GM18867 (cell line): Measurements from ENCODE around the gene SMAD1.
A peak's percentile ranks its signal among the peaks of the same experiment; 100 is the strongest.
"Not testable (repeated sequence)": the region's sequence is repeated elsewhere in the genome, so short reads cannot be mapped to it uniquely, and the experiment has no call there.

Experiments used
- ATAC-seq: cut with Tn5 transposase; IDR thresholded peaks from one replicate; pipeline ENCODE4 v1.9.1; 2021; ENCODE audit warnings: mild to moderate bottlenecking, moderate library complexity; ENCODE audit not compliant: unreplicated experiment

SMAD1 gene

DNA sequence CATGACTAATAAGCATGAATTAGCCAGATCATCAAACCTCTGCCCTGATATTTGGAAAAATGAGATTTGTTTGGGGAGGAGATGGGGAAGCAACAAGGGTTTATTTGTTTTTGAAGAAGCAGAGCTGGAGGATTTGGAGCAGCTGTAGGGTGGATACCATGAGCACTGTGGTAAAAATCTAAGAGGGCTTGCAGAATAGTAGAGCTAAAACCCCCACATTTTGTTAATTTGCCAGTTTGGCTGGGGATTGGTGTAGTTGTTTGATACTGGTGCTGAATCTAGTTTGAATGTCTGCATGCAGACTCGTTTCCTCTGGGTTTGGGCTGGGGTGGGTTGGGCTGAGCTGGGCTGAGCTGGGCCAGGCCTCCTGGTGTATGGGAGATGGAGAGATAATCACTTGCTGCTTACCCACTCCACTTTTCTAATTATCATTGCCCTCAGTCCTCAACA lies 43.7 kb downstream of the SMAD1 start:
- no peak for ATAC-seq

DNA sequence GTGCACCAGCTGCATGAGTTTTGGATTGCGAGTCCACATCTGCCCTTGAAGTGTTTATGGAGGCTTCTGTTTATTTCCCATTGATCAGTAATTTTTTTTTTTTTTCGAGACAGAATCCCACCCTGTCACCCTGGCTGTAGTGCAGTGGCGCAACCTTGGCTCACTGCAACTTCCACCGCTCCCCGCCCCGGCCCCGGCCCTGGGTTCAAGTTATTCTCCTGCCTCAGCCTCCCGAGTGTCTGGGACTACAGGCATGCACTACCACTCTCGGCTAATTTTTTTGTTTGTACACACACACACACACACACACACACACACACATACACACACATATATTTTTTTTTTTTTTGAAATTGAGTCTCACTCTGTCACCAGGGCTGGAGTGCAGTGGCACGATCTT lies 46.1 kb downstream of the SMAD1 start:
- ATAC-seq: no peak

DNA sequence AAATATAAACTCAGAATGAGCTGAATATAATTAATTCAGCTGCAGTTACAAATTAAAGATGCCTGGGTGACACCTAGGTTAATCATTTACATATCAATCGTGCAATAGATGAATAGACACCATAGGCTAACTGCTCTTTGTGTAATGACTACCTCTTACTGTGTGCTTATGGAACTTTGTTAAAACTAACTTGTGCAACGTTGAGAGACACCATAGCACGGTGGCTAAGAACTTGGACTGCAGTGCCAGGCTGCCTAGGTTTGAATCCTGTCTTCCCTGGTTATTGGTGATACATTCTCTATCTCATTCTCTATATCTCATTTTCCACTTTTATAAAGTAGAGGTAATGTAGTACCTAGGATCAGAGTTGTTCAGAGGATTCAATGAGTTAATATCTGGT lies 46.9 kb downstream of the SMAD1 start:
- ATAC-seq: no peak

DNA sequence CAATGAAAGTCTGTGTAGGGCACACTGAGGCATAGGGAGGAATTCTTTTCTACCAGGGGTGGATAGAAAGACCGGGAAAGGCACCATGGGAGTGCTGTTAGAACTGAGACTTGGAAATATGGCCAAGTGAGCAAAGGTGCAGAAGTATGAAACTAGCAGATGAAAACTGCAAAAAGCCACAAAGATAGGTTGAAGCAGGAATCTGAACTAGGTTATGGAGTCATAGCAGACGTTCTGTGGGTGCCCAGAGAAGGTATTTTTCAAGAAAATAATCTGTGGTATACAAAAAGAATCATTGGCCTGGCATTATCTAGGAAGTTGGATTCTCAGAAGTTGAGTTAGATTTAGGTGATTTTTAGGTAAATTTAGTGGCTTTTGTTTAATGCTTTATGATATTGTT lies 48.5 kb downstream of the SMAD1 start:
- peak; percentile 54 for ATAC-seq

DNA sequence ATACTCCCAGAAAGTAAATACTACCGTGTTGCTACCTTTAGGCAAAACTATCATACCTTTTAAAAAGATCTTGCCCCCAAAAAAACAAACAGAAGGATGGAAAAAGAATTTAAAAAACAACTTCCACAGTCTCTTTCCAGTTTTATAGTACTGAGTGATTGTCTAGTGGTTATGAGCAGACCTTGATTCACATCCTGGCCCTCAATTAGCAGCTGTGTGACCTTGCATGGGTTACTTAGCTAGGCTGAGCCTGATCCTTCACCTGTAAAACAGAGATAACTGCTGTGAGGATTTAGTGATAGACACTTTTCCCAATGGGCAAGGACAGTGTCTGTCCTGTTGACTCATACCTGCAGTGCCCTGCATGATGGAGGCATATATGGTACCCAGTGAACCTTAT lies 49.0 kb downstream of the SMAD1 start:
- ATAC-seq: no peak

DNA sequence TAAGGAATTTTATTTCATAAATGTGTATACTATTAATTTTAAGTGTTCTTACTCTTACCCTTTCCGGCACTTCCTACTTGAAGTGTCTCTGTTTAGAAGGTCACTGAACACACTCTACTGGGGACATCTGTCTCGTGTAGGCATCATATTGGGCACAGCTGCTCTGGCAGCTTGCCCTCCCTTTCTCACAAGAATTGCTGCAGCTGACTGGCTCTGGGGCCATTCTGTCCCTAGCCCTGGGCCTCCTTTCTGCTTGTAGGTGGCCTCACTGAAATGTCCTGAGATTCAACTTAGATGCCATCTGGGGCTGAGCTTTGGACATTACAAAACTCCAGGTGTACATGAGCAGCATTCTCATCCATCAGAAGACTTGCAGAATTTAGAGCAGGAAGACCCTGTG lies 49.6 kb downstream of the SMAD1 start:
- ATAC-seq: peak; percentile 53

DNA sequence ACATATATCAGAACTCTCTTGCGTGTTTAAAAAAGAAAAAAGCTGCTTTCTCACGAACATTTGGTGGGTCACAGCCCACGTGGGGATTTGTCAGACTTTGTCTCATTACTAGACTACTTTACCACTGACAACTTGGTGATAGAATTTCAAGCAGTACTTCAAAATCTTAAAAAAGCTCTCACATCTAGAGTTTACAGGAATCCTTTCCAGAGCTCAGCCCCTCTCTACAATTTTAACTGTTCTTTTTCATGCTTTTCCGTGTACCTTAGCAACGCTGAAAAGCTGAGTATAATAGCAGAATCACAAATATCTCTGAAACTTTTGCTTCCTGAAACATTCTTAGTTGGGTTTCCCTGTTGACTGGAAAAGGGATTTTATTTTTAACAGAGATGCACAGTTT lies 50.2 kb downstream of the SMAD1 start:
- no peak for ATAC-seq

DNA sequence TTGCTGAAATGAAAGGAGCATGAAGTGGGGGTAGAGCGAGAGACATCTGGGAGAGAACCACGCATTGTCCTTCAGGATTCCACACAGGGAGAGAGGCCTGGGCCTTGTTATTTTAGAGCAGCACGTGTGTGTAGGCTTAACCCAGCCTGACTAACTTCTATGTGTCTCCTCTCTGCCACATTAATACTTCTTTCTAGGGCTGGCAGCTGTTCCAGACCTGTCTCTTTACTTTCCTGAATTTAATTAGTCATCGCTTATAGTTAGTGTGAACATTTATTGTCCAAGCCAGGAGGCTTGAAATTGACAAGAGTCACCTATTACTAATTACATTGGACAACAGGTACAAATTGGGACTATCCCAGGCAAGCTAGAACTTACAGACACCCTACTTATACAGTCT lies 51.3 kb downstream of the SMAD1 start:
- ATAC-seq: no peak

DNA sequence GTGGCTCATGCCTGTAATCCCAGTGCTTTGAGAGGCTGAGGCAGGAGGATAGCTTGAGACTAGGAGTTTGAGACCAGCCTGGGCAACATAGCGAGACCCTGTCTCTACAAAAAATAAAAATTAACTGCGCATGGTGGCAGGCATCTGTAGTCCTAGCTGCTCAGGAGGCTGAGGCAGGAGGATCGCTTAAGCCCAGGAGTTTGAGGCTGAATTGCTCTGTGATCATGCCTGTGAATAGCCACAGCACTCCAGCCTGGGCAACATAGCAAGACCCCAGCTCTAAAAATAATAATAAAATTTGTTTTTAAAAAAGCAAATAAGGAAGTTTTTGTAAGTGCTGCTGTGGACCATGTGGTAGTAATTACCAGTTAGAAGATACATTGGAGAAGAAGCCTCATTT lies 51.8 kb downstream of the SMAD1 start:
- not testable (repeated sequence) for ATAC-seq

DNA sequence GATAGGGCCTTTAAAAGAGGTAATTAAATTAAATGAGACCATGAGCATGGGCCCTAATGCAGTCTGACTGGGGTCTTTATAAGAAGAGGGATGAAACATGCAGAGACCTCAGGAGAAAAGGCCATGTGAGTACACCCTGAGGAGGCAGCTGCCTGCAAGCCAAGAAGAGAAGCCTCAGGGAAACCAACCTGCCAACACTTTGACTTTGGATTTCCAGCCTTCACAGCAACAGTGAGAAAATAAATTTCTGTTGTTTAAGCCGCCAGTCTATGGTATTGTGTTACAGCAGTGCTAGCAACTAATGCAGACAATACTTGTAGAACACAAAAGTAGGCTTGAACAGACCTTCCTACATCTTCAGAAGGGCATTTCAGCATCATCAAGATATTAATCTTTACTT lies 52.3 kb downstream of the SMAD1 start:
- ATAC-seq: no peak

DNA sequence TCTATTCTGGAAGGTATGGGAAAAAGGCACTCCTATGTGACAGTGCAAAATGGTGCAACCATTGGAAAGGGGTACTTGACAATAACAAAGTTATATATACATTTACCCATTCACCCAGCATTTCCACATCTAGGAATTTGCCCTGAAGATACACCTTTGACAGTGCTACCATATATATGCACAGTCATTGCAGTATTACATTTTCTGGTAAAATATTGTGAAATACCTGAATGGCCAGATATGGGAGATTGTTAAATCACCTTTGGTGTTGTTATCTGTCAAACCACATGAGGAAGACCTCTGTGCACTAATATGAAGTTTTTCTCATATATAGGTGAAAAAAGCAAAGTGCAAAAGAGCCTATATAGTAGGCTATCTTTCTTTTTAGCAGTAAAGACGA lies 53.5 kb downstream of the SMAD1 start:
- no peak for ATAC-seq

DNA sequence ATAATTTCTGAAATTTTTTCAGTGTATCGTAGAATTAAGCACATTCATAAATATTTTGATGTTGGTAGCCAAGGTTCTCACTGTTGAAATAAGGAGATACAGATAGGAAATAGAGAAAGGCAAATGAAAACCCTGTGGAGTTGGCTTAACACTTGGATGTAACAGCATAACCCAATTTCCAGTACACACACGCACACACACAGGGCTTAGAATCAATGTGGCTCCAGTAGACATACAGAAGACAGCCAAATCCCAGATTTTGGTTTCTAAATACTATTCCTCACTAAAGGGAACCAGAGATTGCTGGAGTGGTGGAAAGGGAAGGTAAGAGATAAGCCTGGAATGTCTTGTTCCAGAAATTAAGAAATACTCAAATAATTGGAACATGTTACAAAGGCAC lies 54.4 kb downstream of the SMAD1 start:
- ATAC-seq: no peak

DNA sequence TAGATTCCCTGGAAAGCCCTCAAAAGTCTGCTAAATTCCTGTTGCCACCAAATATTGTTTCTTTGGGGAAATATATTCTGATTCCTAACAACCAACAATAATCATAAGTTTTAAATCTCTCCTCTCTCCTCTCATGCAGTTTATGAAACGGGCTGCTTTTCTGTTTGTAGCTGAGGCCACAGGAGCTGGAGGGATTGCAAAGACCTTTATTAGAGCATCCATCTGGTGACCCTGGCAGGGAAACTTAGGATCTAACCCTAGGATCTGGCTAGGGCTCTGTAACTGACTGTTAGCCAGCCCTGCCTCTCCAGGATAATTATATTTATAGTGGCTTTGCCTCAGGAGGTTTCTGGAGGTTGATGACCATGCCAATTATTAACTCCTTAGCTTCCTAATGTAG lies 56.9 kb downstream of the SMAD1 start:
- no peak for ATAC-seq

DNA sequence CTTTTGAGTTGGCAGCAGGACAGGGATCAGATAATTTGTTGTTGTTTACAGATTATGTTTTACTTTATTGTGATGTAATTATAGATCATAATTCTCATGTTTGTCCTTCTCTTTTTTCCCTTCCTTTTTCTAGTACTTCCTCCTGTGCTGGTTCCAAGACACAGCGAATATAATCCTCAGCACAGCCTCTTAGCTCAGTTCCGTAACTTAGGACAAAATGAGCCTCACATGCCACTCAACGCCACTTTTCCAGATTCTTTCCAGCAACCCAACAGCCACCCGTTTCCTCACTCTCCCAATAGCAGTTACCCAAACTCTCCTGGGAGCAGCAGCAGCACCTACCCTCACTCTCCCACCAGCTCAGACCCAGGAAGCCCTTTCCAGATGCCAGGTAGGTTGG lies 58.0 kb downstream of the SMAD1 start:
- no peak for ATAC-seq

DNA sequence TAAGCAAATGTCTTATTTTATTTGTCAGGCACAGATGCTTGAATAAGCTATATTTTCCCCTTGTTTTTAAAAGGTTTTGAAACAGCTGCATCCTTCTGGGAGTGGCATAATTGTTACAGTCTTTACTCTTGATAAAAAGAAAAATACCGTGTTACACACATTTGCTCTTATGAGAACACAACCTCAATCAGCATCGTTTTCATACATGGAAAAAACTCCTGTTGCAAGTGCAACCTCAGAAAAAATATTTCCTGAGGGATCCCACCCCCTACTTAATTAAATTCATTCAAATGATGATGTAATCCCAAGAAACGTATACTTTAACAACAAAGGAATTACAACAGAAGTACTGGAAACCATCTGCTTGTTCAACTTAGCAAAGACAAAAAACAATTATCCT lies 58.6 kb downstream of the SMAD1 start:
- no peak for ATAC-seq

DNA sequence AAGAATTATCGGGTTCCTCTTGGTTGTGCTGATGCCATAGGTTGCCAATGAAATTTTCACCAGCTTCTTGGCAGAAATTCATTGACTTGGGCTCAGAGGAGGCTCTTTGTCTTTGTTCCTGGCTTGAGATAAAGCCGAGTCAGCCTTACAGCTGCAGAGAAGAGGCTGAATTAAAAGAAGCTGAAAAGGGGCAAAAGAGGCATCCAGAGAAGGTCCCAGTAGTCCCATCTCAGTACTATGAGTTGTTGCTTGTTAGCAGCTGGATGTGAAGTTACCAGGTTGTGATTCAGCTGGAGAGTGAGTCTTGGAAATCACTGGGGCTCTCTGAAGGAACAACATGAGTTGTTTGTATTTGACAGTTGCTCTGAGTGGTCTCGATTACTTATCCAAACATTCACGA lies 59.7 kb downstream of the SMAD1 start:
- ATAC-seq: no peak

DNA sequence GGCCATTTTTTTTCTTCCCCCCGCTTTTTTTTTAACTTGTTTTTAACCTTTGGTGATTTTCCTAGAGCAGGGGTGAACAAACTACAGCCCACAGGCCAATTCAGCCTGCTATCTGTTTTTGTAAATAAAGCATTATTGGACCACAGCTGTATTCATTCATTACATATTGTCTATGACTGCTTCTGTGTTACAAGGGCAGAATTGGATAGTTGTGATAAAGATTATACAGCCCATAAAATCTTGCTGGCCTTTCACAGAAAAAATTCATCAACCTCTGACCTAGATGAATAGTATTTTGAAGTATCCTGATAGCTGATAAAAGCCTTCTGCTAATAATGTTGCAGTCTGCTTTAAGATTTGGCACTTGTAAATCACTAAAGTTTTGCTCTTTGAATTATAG lies 63.4 kb downstream of the SMAD1 start:
- no peak for ATAC-seq

DNA sequence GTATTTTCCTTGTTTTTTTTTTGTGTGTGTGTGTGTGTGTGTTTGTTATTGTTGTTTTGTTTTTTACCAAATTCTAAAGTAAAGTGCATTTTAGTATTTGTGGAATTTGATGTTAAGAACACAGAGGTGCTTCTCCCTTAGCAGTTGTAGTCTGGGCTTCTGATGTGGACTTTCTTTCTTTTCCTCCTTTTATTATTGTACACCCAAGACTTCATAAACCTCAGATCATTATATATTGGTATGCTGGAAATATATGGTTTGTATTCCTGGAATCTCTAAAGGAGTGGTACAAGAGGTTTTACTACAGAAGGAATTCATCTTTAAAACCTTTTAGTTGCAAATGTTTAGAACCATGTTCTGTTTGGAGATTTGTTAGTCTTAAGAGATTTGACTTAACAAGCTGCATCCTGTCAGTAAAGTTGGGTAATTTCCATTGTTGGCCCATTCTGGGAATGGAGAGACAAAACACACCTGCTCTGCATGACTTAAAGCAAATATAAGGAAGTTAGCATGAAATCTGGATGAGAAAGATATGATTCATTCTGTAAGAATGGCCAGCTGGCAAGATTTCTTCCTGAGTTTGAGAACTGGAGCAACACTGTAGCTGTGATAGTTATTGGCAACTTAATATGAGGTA lies 64.0 kb downstream of the SMAD1 start:
- no peak for ATAC-seq

DNA sequence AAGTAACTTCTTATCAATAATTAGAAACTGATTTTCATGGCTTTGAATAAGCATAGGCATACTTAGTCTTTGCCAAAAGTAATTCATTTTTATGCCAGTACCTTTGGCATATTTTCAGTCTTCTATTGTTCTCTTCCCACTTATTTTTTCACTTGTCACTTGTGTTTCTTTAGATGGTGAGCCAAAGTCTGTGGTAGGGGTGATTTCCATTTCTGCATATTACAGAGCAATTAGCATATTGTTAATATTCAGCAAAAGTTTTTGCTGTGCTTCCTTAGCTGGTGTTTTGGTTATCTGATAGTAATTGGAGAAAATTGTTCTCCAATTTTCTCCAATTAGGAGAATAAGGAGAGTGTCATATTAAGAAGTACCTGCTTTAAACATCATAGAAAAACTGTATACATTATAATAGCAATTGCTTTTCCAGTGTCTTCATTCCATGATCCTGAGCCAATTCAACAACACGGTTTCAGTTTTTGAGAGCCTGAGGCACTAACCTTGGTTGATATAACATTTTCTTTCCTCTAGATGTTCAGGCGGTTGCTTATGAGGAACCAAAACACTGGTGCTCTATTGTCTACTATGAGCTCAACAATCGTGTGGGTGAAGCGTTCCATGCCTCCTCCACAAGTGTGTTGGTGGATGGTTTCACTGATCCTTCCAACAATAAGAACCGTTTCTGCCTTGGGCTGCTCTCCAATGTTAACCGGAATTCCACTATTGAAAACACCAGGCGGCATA lies 64.7 kb downstream of the SMAD1 start:
- ATAC-seq: no peak

DNA sequence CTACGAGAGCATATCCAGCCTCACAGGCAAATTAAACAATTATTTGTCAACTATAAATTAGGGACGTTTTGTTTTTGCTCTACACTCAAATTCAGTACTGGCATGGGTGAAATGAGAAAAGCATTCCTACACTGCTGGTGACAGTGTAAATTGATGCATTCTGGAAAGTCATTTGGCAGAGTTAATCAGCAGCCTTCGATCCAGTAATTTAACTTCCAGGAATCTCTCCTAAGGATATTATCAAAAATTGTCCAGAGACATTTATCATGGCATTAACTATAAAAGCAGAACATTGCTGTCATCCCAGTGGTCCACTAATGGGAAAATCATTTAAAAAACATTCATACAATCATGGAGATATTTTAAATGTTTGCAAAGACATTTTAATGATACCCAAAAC lies 70.0 kb downstream of the SMAD1 start:
- no peak for ATAC-seq

DNA sequence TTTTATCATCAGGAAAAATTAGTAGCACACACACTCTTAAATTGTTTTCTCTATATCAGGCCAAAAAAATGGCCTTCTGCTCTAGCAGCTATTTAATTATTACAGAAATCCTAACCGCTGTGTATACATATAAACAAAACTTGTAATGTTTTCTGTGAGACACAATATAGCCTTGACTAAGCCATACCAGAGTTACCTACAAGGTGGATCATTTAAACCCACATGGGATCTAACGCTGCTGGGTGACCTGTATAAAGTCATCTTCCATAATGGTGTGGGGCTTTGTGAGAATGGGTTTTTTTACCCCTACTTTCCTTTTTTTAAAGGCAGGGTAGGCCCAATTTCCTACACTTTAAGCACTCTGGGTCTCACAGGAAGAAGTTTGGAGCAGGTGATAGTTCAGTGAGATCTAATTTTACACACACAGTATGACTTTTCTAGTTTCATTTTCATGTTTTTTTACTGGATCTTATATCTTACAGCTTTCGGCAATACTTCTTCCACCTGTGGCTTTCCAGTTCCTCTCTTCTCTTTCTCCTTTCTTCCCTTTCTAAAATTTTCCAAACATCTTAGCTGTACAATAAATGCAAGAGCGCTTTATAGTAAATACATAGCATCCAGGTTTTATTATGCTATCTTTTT lies 70.6 kb downstream of the SMAD1 start:
- peak; percentile 78 for ATAC-seq

DNA sequence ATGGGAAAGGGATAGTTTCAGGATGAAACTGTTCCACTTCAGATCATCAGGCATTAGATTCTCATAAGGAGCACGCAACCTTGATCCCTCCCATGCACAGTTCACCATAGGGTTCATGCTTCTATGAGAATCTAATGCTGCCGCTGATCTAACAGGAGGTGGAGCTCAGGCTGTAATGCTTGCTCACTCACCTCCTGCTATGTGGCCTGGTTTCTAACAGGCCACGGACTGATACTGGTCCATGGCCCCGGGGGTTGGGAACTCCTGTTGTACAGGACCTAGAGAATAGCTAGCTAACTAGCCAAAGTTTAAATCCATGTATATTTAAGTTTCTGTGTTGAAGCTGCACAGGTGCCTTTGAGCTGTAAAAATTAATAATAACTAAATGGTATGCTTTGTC lies 71.7 kb downstream of the SMAD1 start:
- no peak for ATAC-seq
